ENCODE data around the gene UBAC2.

UBAC2 gene

GRCh38 chr13:99200432-99201167 lies at the start of gene UBAC2:
TSS of gene UBAC2 (plus strand) at chr13:99200854. CDS start at chr13:99200909, 55 bp downstream.
- in situ Hi-C loops (cut with HindIII; ENCODE audit: low sequenced_read_pairs), result no loop called here

- in situ Hi-C loops (cut with HindIII; ENCODE audit: low sequenced_read_pairs), result no loop called here
Observed at GRCh38 chr13:99151516-99151915, 49.1 kb upstream of the UBAC2 start.

GRCh38 chr13:99153219-99153618 lies 47.4 kb upstream of the UBAC2 start:
- in situ Hi-C loops (cut with HindIII; ENCODE audit: low sequenced_read_pairs), result no loop called here

GRCh38 chr13:99154064-99154463 lies 46.6 kb upstream of the UBAC2 start:
- in situ Hi-C loops (cut with HindIII; ENCODE audit: low sequenced_read_pairs), result no loop called here

- in situ Hi-C loops (cut with HindIII; ENCODE audit: low sequenced_read_pairs), result no loop called here
Observed at GRCh38 chr13:99155821-99156220, 44.8 kb upstream of the UBAC2 start.

- in situ Hi-C loops (cut with HindIII; ENCODE audit: low sequenced_read_pairs), result no loop called here
Observed at GRCh38 chr13:99157046-99157445, 43.6 kb upstream of the UBAC2 start.

GRCh38 chr13:99158846-99159245 lies 41.8 kb upstream of the UBAC2 start:
- in situ Hi-C loops (cut with HindIII; ENCODE audit: low sequenced_read_pairs), result no loop called here

GRCh38 chr13:99159331-99160061 lies 41.2 kb upstream of the UBAC2 start:
- in situ Hi-C loops (cut with HindIII; ENCODE audit: low sequenced_read_pairs), result no loop called here

- in situ Hi-C loops (cut with HindIII; ENCODE audit: low sequenced_read_pairs), result no loop called here
Observed at GRCh38 chr13:99160415-99160814, 40.2 kb upstream of the UBAC2 start.

- in situ Hi-C loops (cut with HindIII; ENCODE audit: low sequenced_read_pairs), result no loop called here
Observed at GRCh38 chr13:99161512-99161911, 39.1 kb upstream of the UBAC2 start.

GRCh38 chr13:99162567-99163361 lies 37.9 kb upstream of the UBAC2 start:
- in situ Hi-C loops (cut with HindIII; ENCODE audit: low sequenced_read_pairs), result no loop called here

GRCh38 chr13:99164226-99164625 lies 36.4 kb upstream of the UBAC2 start:
- in situ Hi-C loops (cut with HindIII; ENCODE audit: low sequenced_read_pairs), result no loop called here

GRCh38 chr13:99165753-99166587 lies 34.7 kb upstream of the UBAC2 start:
- in situ Hi-C loops (cut with HindIII; ENCODE audit: low sequenced_read_pairs), result no loop called here

- in situ Hi-C loops (cut with HindIII; ENCODE audit: low sequenced_read_pairs), result loop anchor here (10.0 kb wide), 1 partner anchor 92 kb away; no protein-coding TSS in a partner anchor
Observed at GRCh38 chr13:99172951-99173350, 27.7 kb upstream of the UBAC2 start.

- in situ Hi-C loops (cut with HindIII; ENCODE audit: low sequenced_read_pairs), result loop anchor here (10.0 kb wide), 1 partner anchor 91 kb away; no protein-coding TSS in a partner anchor
Observed at GRCh38 chr13:99173606-99174005, 27.0 kb upstream of the UBAC2 start.

GRCh38 chr13:99174533-99175100 lies 26.0 kb upstream of the UBAC2 start:
- in situ Hi-C loops (cut with HindIII; ENCODE audit: low sequenced_read_pairs), result loop anchor here (10.0 kb wide), 1 partner anchor 90 kb away; no protein-coding TSS in a partner anchor

- in situ Hi-C loops (cut with HindIII; ENCODE audit: low sequenced_read_pairs), result loop anchor here (10.0 kb wide), 1 partner anchor 88 kb away; no protein-coding TSS in a partner anchor
Observed at GRCh38 chr13:99176309-99177276, 24.1 kb upstream of the UBAC2 start.

- in situ Hi-C loops (cut with HindIII; ENCODE audit: low sequenced_read_pairs), result loop anchor here (10.0 kb wide), 1 partner anchor 86 kb away; no protein-coding TSS in a partner anchor
Observed at GRCh38 chr13:99178636-99179035, 22.0 kb upstream of the UBAC2 start.

GRCh38 chr13:99179460-99179859 lies 21.2 kb upstream of the UBAC2 start:
- in situ Hi-C loops (cut with HindIII; ENCODE audit: low sequenced_read_pairs), result loop anchor here (10.0 kb wide), 1 partner anchor 85 kb away; no protein-coding TSS in a partner anchor
